ENCODE results near the gene PRORP. TPM values are rescaled to one million over a fixed set of nuclear protein-coding genes. Genes with fewer than 3 reads are reported as not detected.

The PRORP gene
- total and polyA plus RNA-seq, 2 of the 13 experiments (the other 11 are each of a cell fraction or from before 2014, with no cell fraction given), result 48.9 to 88.7 TPM

DNA sequence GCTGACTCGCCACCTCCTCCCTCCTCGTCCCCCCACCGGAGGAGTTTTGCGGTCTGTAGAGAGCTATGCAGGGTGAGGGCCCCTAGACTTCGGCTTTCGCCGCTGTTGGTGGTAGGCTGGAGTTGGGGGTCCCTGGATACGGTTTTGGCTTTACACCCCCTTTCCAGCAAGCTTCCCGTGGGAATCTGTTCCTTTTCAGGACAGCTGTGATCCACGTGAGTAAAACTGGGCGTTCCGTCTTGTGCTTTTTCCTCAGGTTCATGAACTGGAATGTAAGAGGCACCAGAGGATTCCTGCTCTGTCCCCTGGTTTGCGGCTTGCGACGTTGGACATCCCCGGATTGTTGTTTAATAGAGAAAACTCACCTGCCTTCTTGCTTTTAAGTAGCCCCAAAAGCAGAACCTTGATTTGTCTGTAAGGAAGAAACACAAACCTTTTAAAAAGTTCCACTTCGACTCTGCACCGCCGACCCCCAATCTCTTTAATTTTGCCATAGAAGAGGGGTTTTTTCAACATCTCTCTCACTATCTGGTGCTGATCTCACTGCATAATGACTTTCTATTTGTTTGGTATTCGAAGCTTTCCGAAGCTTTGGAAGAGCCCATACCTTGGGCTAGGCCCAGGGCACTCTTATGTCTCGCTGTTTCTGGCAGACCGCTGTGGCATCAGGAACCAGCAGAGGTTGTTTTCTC lies 490 bp downstream of the PRORP start (continued):
- TF ChIP-seq MBNL3 (CRISPR knock-in tag; conservative IDR thresholded peaks at IDR 0.05) (no peak), NCOA1 (CRISPR knock-in tag; IDR thresholded peaks at IDR 0.05) (no peak; the same call in 1 of the 2 replicates), HDAC2 (CRISPR knock-in tag; IDR thresholded peaks at IDR 0.05) (0 out of 2 replicates have a peak, but pooled peaks have one; percentile 13), ZNF30 (CRISPR knock-in tag; IDR thresholded peaks at IDR 0.05) (no peak), STAT5B (CRISPR knock-in tag; IDR thresholded peaks at IDR 0.05) (no peak), ZNF180 (CRISPR knock-in tag; IDR thresholded peaks at IDR 0.05; ENCODE audit: borderline replicate concordance, low read depth) (no peak), ZHX1 (CRISPR knock-in tag; IDR thresholded peaks at IDR 0.05; ENCODE audit: low read depth) (no peak), ZNF614 (CRISPR knock-in tag; IDR thresholded peaks at IDR 0.05; ENCODE audit: borderline replicate concordance) (no peak), SMARCE1 (IDR thresholded peaks at IDR 0.05; ENCODE audit: borderline replicate concordance) (no peak), ZNF564 (CRISPR knock-in tag; IDR thresholded peaks at IDR 0.05) (no peak), ZNF766 (CRISPR knock-in tag; IDR thresholded peaks at IDR 0.05; ENCODE audit: borderline replicate concordance) (no peak), ZNF225 (CRISPR knock-in tag; IDR thresholded peaks at IDR 0.05) (no peak; the same call in none of the 2 replicates), ZNF703 (CRISPR knock-in tag; IDR thresholded peaks at IDR 0.05; ENCODE audit: borderline replicate concordance) (0 out of 2 replicates have a peak, but pooled peaks have one; percentile 3), ZSCAN31 (CRISPR knock-in tag; IDR thresholded peaks at IDR 0.05; ENCODE audit: low read depth) (peak; percentile 71; the same call in 1 of the 2 replicates), TCF12 (IDR thresholded peaks at IDR 0.05) (no peak), TCF12 (CRISPR knock-in tag; IDR thresholded peaks at IDR 0.05) (no peak), RAD51 (IDR thresholded peaks at IDR 0.05; ENCODE audit: borderline replicate concordance) (no peak), ZNF530 (CRISPR knock-in tag; IDR thresholded peaks at IDR 0.05; ENCODE audit: low read depth) (no peak), HNF1B (CRISPR knock-in tag; IDR thresholded peaks at IDR 0.05) (peak; percentile 21; the same call in 1 of the 2 replicates), CHD4 (IDR thresholded peaks at IDR 0.05; ENCODE audit: borderline replicate concordance, low read length) (no peak; the same call in 1 of the 2 replicates), ZSCAN20 (CRISPR knock-in tag; IDR thresholded peaks at IDR 0.05; ENCODE audit: borderline replicate concordance) (no peak), FOXA3 (CRISPR knock-in tag; IDR thresholded peaks at IDR 0.05) (no peak; the same call in 1 of the 2 replicates)
- TF ChIP-seq, protein P1, sequence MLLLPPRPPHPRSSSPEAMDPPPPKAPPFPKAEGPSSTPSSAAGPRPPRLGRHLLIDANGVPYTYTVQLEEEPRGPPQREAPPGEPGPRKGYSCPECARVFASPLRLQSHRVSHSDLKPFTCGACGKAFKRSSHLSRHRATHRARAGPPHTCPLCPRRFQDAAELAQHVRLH (CRISPR knock-in tag; IDR thresholded peaks at IDR 0.05; ENCODE audit: borderline replicate concordance, low read depth), result peak; percentile 15; the same call in 1 of the 2 replicates
- TF ChIP-seq, protein P2, sequence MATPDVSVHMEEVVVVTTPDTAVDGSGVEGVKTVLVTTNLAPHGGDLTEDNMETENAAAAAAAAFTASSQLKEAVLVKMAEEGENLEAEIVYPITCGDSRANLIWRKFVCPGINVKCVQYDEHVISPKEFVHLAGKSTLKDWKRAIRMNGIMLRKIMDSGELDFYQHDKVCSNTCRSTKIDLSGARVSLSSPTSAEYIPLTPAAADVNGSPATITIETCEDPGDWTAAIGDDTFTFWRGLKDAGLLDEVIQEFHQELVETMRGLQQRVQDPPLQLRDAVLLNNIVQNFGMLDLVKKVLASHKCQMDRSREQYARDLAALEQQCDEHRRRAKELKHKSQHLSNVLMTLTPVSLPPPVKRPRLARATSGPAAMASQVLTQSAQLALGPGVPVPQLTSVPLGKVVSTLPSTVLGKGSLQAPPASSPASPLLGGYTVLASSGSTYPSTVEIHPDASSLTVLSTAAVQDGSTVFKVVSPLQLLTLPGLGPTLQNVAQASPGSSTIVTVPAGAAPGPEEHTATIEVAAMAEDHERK (CRISPR knock-in tag; IDR thresholded peaks at IDR 0.05; ENCODE audit: low read depth), result no peak

Data from HepG2 (cell line).